Mesenchymal stem cell (in vitro differentiated cells and primary cell): ENCODE data around the gene ERFE.

Experiments
- DNase-seq: peaks from one replicate; pipeline ENCODE4 v3.0.0-alpha.2; 2013
- H2AFZ ChIP-seq: one replicate; pipeline ENCODE4 v1.6.1; 2013; ENCODE audit warnings: low read depth, mild to moderate bottlenecking, control low read depth, inconsistent platforms, low read length, moderate library complexity
- H2AK5ac ChIP-seq: 2 replicates; pipeline ENCODE4 v1.6.1; 2013; ENCODE audit warnings: low read length, moderate library complexity, mild to moderate bottlenecking, inconsistent platforms; ENCODE audit not compliant: severe bottlenecking
- H2BK120ac ChIP-seq: one replicate; pipeline ENCODE4 v1.6.1; 2013; ENCODE audit warnings: low read depth, mild to moderate bottlenecking, inconsistent platforms, low read length, moderate library complexity
- H2BK12ac ChIP-seq, 2 experiments: one replicate each; pipeline ENCODE4 v1.6.1; 2013; ENCODE audit warnings: inconsistent platforms in 2 of 2, low read length in 2 of 2, mild to moderate bottlenecking in 2 of 2, moderate library complexity in 2 of 2, control low read depth in 1 of 2
- H2BK15ac ChIP-seq: one replicate; pipeline ENCODE4 v1.6.1; 2013; ENCODE audit warnings: mild to moderate bottlenecking, low read depth, inconsistent platforms; ENCODE audit not compliant: poor library complexity, severe bottlenecking
- H2BK5ac ChIP-seq: 2 replicates; pipeline ENCODE4 v1.6.1; 2013; ENCODE audit warnings: low read depth, mild to moderate bottlenecking, low read length, control low read depth, inconsistent platforms; ENCODE audit not compliant: poor library complexity, severe bottlenecking
- H3K14ac ChIP-seq, 2 experiments: one replicate each; pipeline ENCODE4 v1.6.1; 2013; ENCODE audit warnings: inconsistent platforms in 2 of 2, low read length in 2 of 2, control low read depth in 1 of 2, mild to moderate bottlenecking in 1 of 2, moderate library complexity in 1 of 2
- H3K18ac ChIP-seq, 2 experiments: one replicate each; pipeline ENCODE4 v1.6.1; 2013; ENCODE audit warnings: inconsistent platforms in 2 of 2, low read length in 2 of 2, control low read depth in 1 of 2, low read depth in 1 of 2, mild to moderate bottlenecking in 1 of 2
- H3K23ac ChIP-seq, 2 experiments: one replicate each; pipeline ENCODE4 v1.6.1; 2013; ENCODE audit warnings: inconsistent platforms in 2 of 2, low read length in 2 of 2, mild to moderate bottlenecking in 2 of 2, moderate library complexity in 2 of 2, control low read depth in 1 of 2
- H3K27ac ChIP-seq: 2 replicates; pipeline ENCODE4 v1.5.1; 2013; ENCODE audit warnings: mild to moderate bottlenecking, moderate library complexity, low read length, control low read depth, inconsistent platforms; ENCODE audit not compliant: poor library complexity, severe bottlenecking
- H3K27me3 ChIP-seq, 2 experiments: 2 replicates each; pipeline versions ENCODE4 v1.6.1 to v1.7.0; 2013; ENCODE audit warnings: low read length in 2 of 2, mild to moderate bottlenecking in 2 of 2, moderate library complexity in 2 of 2, control low read depth in 1 of 2, inconsistent platforms in 1 of 2; ENCODE audit not compliant: control insufficient read depth in 1 of 2, insufficient read depth in 1 of 2
- H3K36me3 ChIP-seq, 2 experiments: 2 replicates each; pipeline versions ENCODE4 v1.6.1 to v1.7.0; 2013; ENCODE audit warnings: low read length in 2 of 2, control low read depth in 1 of 2, inconsistent platforms in 1 of 2, low read depth in 1 of 2, mild to moderate bottlenecking in 1 of 2; ENCODE audit not compliant: insufficient read depth in 2 of 2, control insufficient read depth in 1 of 2
- H3K4ac ChIP-seq, 2 experiments: one replicate each; pipeline ENCODE4 v1.6.1; 2013; ENCODE audit warnings: inconsistent platforms in 2 of 2, low read length in 2 of 2, mild to moderate bottlenecking in 2 of 2, moderate library complexity in 2 of 2, control low read depth in 1 of 2, low read depth in 1 of 2
- H3K4me1 ChIP-seq: 2 replicates; pipeline ENCODE4 v1.6.1; 2013; ENCODE audit warnings: low read depth, low read length, control low read depth; ENCODE audit not compliant: control insufficient read depth, insufficient read depth
- H3K4me2 ChIP-seq: 2 replicates; pipeline ENCODE4 v1.6.1; 2013; ENCODE audit warnings: low read length, mild to moderate bottlenecking, inconsistent platforms; ENCODE audit not compliant: poor library complexity, severe bottlenecking
- H3K4me3 ChIP-seq, 2 experiments: 2 replicates each; pipeline versions ENCODE4 v1.5.1 to v1.7.0; 2013; ENCODE audit warnings: low read length in 2 of 2, mild to moderate bottlenecking in 2 of 2, control low read depth in 1 of 2, low read depth in 1 of 2; ENCODE audit not compliant: insufficient read depth in 1 of 2
- H3K79me1 ChIP-seq: replicated peaks from 2 replicates; pipeline ENCODE4 v1.6.1; 2013; ENCODE audit warnings: mild to moderate bottlenecking, control low read depth, low read length, inconsistent platforms; ENCODE audit not compliant: poor library complexity, severe bottlenecking
- H3K9ac ChIP-seq: 2 replicates; pipeline ENCODE4 v1.7.0; 2013; ENCODE audit warnings: mild to moderate bottlenecking, low read length, moderate library complexity
- H3K9me3 ChIP-seq: 2 replicates; pipeline ENCODE4 v1.7.0; 2013; ENCODE audit warnings: mild to moderate bottlenecking, low read length; ENCODE audit not compliant: control insufficient read depth
- H4K8ac ChIP-seq: one replicate; pipeline ENCODE4 v1.6.1; 2013; ENCODE audit warnings: inconsistent platforms, mild to moderate bottlenecking, low read length, moderate library complexity
- H4K91ac ChIP-seq: one replicate; pipeline ENCODE4 v1.6.1; 2013; ENCODE audit warnings: mild to moderate bottlenecking, low read length, inconsistent platforms
- WGBS: methylation state at CpG from one replicate; pipeline ENCODE4 v1.1.7; 2013; ENCODE audit warnings: mixed read lengths; 5-methylcytosine and 5-hydroxymethylcytosine counted together

ERFE gene

GRCh38 chr2:238148981-238149380 lies 9.8 kb upstream of the ERFE start:
- H4K91ac ChIP-seq = no peak overlapping the region
- H3K14ac ChIP-seq = no peak overlapping the region
- no peak overlapping the region for H2BK15ac ChIP-seq
- H2BK12ac ChIP-seq = no peak overlapping the region
- no peaks in the 10 kb centered on the region for H3K79me1 ChIP-seq
- H3K9me3 ChIP-seq = no peaks in the 10 kb centered on the region
- H4K8ac ChIP-seq = no peak overlapping the region
- H3K23ac ChIP-seq = no peak overlapping the region
- H2BK5ac ChIP-seq = no peak overlapping the region
- no peak overlapping the region for H3K9ac ChIP-seq
- H3K4me1 ChIP-seq = peaks cover 14% of the 10 kb centered on the region
- H3K4me3 ChIP-seq = no peak overlapping the region
- no peak overlapping the region for H2AK5ac ChIP-seq
- H3K18ac ChIP-seq = peak overlapping the region in 1 of 2 experiments; percentile 4
- H3K27ac ChIP-seq = no peak overlapping the region
- H3K4ac ChIP-seq = no peak overlapping the region
- H2AFZ ChIP-seq = no peak overlapping the region
- no peak overlapping the region for H2BK120ac ChIP-seq
- H3K4me2 ChIP-seq = no peak overlapping the region
- no peaks in the 10 kb centered on the region for H3K27me3 ChIP-seq
- 95% methylated on average over 15 of the region's 15 CpGs for WGBS
- DNase-seq = no peak
- H3K36me3 ChIP-seq = no peaks in the 10 kb centered on the region

GRCh38 chr2:238149841-238150572 lies 8.8 kb upstream of the ERFE start:
- no peaks in the 10 kb centered on the region for H3K9me3 ChIP-seq
- no peaks in the 10 kb centered on the region for H3K27me3 ChIP-seq
- no peak overlapping the region for H3K4me3 ChIP-seq
- H3K4ac ChIP-seq = no peak overlapping the region
- H3K4me1 ChIP-seq = peaks cover 18% of the 10 kb centered on the region
- H2BK15ac ChIP-seq = peak overlapping the region; percentile 13
- H2BK5ac ChIP-seq = no peak overlapping the region
- H3K27ac ChIP-seq = no peak overlapping the region
- no peaks in the 10 kb centered on the region for H3K79me1 ChIP-seq
- no peak for DNase-seq
- no peak overlapping the region for H2AFZ ChIP-seq
- no peak overlapping the region for H2BK12ac ChIP-seq
- no peak overlapping the region for H3K23ac ChIP-seq
- H2BK120ac ChIP-seq = no peak overlapping the region
- no peak overlapping the region for H3K14ac ChIP-seq
- H2AK5ac ChIP-seq = no peak overlapping the region
- H3K18ac ChIP-seq = no peak overlapping the region
- H3K9ac ChIP-seq = no peak overlapping the region
- no peaks in the 10 kb centered on the region for H3K36me3 ChIP-seq
- no peak overlapping the region for H4K91ac ChIP-seq
- no peak overlapping the region for H4K8ac ChIP-seq
- 76% methylated on average over 14 of the region's 14 CpGs for WGBS
- no peak overlapping the region for H3K4me2 ChIP-seq

GRCh38 chr2:238150686-238151085 lies 8.1 kb upstream of the ERFE start:
- no peaks in the 10 kb centered on the region for H3K9me3 ChIP-seq
- H2AK5ac ChIP-seq = no peak overlapping the region
- no peak overlapping the region for H2BK5ac ChIP-seq
- H3K27me3 ChIP-seq = no peaks in the 10 kb centered on the region
- H4K91ac ChIP-seq = no peak overlapping the region
- H3K23ac ChIP-seq = no peak overlapping the region
- no peak overlapping the region for H3K4me3 ChIP-seq
- H2BK15ac ChIP-seq = no peak overlapping the region
- H3K79me1 ChIP-seq = no peaks in the 10 kb centered on the region
- no peak overlapping the region for H3K4ac ChIP-seq
- H2BK120ac ChIP-seq = no peak overlapping the region
- no peaks in the 10 kb centered on the region for H3K36me3 ChIP-seq
- no peak for DNase-seq
- no peak overlapping the region for H3K18ac ChIP-seq
- no peak overlapping the region for H4K8ac ChIP-seq
- H3K4me2 ChIP-seq = no peak overlapping the region
- H3K4me1 ChIP-seq = peaks cover 24% of the 10 kb centered on the region
- H3K9ac ChIP-seq = no peak overlapping the region
- H2AFZ ChIP-seq = no peak overlapping the region
- H3K14ac ChIP-seq = peak overlapping the region in 1 of 2 experiments; percentile 53
- no peak overlapping the region for H2BK12ac ChIP-seq
- WGBS = 91% methylated on average over 25 of the region's 25 CpGs
- H3K27ac ChIP-seq = no peak overlapping the region

GRCh38 chr2:238151205-238151604 lies 7.6 kb upstream of the ERFE start:
- Histone ChIP-seq H2BK15ac (no peak overlapping the region), H4K91ac (no peak overlapping the region), H3K79me1 (no peaks in the 10 kb centered on the region), H3K4me3 (no peak overlapping the region), H2BK5ac (no peak overlapping the region), H3K23ac (no peak overlapping the region), H3K9ac (no peak overlapping the region), H3K9me3 (no peaks in the 10 kb centered on the region), H3K36me3 (no peaks in the 10 kb centered on the region), H2AK5ac (no peak overlapping the region), H3K4me1 (peaks cover 29% of the 10 kb centered on the region), H4K8ac (no peak overlapping the region), H2BK12ac (no peak overlapping the region), H2AFZ (no peak overlapping the region), H3K27ac (no peak overlapping the region), H3K4me2 (no peak overlapping the region), H3K18ac (no peak overlapping the region), H2BK120ac (no peak overlapping the region), H3K14ac (no peak overlapping the region), H3K27me3 (no peaks in the 10 kb centered on the region), H3K4ac (no peak overlapping the region)
- 89% methylated on average over 13 of the region's 13 CpGs for WGBS
- DNase-seq = no peak
